HAP-1 (cell line): ENCODE measurements around the gene TPD52L1.

ENCODE experiments used
- DNase-seq, 2 experiments: peaks; one replicate each; pipeline ENCODE4 v3.0.0-alpha.2; 2016 to 2020; ENCODE audit warnings: low spot score in 2 of 2
- H3K27me3 ChIP-seq: fragments of 250-450 bp; sonication (Bioruptor Pico); 2 replicates; pipeline ENCODE4 v1.5.1; 2020; ENCODE audit warnings: low read depth, mild to moderate bottlenecking, moderate library complexity
- H3K36me3 ChIP-seq: fragments of 250-450 bp; sonication (Bioruptor Pico); replicated peaks from 2 replicates; pipeline ENCODE4 v1.5.1; 2020; ENCODE audit warnings: mild to moderate bottlenecking
- H3K4me1 ChIP-seq: fragments of 250-450 bp; sonication (Bioruptor Pico); 2 replicates; pipeline ENCODE4 v1.5.1; 2020; ENCODE audit warnings: mild to moderate bottlenecking
- H3K4me3 ChIP-seq: fragments of 250-450 bp; sonication (Bioruptor Pico); 2 replicates; pipeline ENCODE4 v1.5.1; 2020; ENCODE audit warnings: mild to moderate bottlenecking, moderate library complexity
- H3K9me3 ChIP-seq: fragments of 250-450 bp; sonication (Bioruptor Pico); 2 replicates; pipeline ENCODE4 v1.5.1; 2020; ENCODE audit warnings: mild to moderate bottlenecking, moderate library complexity
- in situ Hi-C: fragments of 300-500 bp; cut with MboI; formaldehyde crosslinking; loops from 3 replicates; pipeline ENCODE4 v1.14.3; 2020; ENCODE audit warnings: low sequenced_read_pairs, inconsistent platforms, mixed read lengths

The TPD52L1 gene

DNA sequence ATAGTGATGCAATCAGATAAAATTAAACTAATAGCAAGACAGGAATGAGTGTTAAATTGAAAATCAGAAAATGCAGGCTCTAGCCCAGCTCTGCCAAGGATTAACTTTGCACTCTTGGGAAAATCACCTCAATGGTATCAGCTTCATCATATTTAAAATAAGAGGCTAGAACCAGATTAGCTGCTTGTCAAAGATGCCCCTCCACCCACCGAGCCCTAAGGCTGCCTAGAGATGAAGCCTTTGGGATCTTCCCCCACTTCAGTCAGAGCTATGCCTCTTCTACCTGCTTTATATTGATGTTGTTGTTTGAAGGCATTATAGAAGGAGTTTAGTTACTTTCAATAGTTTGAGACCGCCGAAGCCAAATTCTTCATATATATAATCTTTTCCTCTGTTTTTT is 100.7 kb downstream of the TPD52L1 start:
- in situ Hi-C loops: no loop called here
- no peak for DNase-seq
- Histone ChIP-seq H3K4me1 (peaks cover 18% of the 10 kb centered on the region), H3K4me3 (no peak overlapping the region), H3K27me3 (no peaks in the 10 kb centered on the region), H3K36me3 (no peaks in the 10 kb centered on the region), H3K9me3 (no peaks in the 10 kb centered on the region)

DNA sequence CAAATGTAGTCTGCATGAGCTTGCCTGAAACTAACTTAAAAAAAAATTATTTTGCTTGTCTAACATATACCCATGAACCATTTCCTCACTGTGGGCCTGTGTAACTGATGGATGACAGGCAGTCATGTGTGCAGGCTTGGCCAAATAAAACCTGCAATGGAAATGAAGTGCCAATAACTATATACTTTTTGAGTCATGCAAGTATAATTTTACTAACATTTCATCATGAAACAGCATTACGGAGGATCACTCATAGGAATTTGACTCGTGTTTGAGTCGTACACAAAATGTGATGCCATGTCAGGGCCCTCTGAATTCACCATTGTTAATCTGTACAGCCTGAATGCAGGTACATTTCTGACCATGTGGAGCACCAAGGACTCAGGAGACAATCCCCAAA is 101.6 kb downstream of the TPD52L1 start:
- Histone ChIP-seq H3K4me1 (peaks cover 15% of the 10 kb centered on the region), H3K27me3 (no peaks in the 10 kb centered on the region), H3K9me3 (no peaks in the 10 kb centered on the region), H3K4me3 (no peak overlapping the region), H3K36me3 (no peaks in the 10 kb centered on the region)
- no peak for DNase-seq
- in situ Hi-C loops: no loop called here

DNA sequence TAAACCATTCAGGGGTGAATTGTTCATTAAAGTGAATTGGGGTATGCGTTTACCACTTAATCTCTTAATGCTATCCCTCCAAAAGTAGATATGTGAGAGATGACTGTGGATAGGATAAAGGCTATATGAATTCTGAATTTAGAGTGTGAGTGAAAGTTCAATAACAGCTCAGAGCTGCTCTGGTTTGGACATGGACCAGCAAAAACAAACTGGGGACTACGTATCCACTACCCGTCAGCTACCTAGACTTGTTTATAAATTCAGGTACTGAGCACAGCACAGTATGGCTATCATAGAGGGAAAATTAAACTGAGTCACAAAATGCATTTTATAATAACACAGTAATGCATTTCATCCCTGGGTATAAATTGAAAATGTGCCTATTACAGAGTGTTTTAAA is 103.8 kb downstream of the TPD52L1 start:
- Histone ChIP-seq H3K36me3 (no peaks in the 10 kb centered on the region; the same call in 1 of the 2 replicates), H3K4me1 (peaks cover 5% of the 10 kb centered on the region), H3K27me3 (no peaks in the 10 kb centered on the region), H3K9me3 (no peaks in the 10 kb centered on the region), H3K4me3 (no peak overlapping the region)
- DNase-seq: no peak
- in situ Hi-C loops: no loop called here

DNA sequence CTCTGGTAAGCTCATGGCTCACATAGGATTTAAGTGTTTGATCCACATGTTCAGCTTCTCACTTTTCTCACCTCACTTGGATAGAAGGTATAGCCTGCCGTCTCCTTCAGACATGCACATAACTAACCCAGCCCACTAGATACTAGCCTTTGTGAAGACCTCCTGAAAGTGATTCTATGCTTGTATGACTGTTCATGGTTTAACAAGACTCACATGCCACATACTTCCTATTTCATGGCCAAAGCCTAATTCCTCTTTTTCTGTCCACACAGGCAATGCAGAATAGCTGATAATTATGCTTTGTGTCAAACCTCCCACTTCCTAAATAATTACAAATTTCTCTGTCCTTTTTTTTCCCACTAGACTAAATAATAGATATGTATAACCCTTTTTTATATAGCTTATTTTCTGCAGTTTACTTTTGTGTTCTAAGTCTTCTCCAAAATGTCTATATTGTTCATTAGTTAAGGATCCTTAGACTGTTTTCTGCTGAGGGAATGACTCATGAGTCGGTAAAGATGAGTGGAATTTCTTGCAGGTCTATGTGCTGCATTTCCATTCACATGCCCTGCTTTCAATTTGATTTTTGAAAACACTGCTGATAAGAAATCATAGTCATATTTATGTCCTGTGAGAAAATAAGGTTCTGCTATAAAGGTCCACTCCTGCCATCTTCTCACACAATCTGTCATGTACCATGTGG is 105.2 kb downstream of the TPD52L1 start:
- Histone ChIP-seq H3K27me3 (no peaks in the 10 kb centered on the region), H3K4me1 (peaks cover 4% of the 10 kb centered on the region), H3K9me3 (no peaks in the 10 kb centered on the region), H3K36me3 (no peaks in the 10 kb centered on the region; the same call in 1 of the 2 replicates), H3K4me3 (no peak overlapping the region)
- in situ Hi-C loops: no loop called here
- no peak for DNase-seq

DNA sequence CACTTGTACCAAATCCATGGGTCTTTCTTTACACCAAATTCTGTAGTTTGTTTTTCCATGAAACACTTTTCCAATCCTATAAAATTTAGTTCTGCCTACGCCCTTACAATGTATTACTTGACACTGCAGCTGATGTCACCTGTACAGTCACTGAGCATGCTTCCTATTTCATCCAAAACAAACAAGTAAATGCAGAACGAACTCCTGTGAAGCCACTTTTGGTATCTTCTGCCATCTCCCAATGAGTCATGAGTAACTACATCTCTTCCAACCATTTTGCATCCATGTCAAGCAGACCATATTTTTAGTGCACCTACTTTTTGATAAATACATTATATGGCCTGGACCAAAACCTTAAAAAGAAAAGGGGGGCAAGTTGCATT is 105.8 kb downstream of the TPD52L1 start:
- H3K9me3 ChIP-seq: no peaks in the 10 kb centered on the region
- H3K4me3 ChIP-seq: no peak overlapping the region
- in situ Hi-C loops: no loop called here
- no peak for DNase-seq
- no peaks in the 10 kb centered on the region; the same call in 1 of the 2 replicates for H3K36me3 ChIP-seq
- H3K27me3 ChIP-seq: no peaks in the 10 kb centered on the region
- H3K4me1 ChIP-seq: no peaks in the 10 kb centered on the region

DNA sequence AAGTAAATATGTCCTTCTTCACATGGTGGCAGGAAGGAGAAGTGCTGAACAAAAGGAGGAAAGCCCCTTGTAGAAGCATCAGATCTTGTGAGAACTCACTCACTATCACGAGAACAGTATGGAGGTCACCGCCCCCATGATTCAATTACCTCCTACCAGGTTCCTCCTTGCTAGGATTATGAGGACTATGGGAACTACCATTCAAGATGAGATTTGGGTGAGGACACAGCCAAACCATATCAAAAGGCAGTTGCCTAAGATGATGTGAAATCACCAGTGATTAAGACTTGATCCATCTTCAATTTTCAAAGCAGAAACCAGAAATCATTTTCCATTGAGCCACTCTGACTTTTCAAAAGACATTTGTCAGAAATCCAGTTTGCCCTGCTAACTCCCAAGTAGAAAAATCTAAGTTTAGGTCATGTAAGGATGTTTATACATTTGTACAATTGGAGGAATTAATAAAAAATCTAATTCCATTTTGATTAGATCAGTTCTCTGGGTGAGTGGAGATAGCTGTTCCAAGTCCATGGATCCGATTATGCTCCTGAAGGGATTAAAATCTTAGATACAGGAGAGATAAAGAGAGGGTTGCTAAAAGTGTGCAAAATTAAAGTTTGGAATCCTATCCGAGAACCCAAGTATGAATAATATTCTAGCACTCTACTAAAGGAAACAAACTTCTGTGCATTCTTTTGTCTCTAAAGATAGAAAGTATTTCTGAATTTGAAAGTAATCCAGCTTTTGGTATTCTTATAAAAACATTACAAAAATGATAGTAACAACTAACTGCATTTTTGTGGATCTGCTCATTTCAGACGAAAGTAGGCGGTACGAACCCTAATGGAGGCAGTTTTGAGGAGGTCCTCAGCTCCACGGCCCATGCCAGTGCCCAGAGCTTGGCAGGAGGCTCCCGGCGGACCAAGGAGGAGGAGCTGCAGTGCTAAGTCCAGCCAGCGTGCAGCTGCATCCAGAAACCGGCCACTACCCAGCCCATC is 108.7 kb downstream of the TPD52L1 start:
- Histone ChIP-seq H3K27me3 (no peaks in the 10 kb centered on the region), H3K4me3 (no peak overlapping the region), H3K36me3 (no peaks in the 10 kb centered on the region; the same call in 1 of the 2 replicates), H3K9me3 (no peaks in the 10 kb centered on the region), H3K4me1 (no peaks in the 10 kb centered on the region)
- DNase-seq: peak in 1 of 2 experiments; percentile 32
- in situ Hi-C loops: no loop called here

DNA sequence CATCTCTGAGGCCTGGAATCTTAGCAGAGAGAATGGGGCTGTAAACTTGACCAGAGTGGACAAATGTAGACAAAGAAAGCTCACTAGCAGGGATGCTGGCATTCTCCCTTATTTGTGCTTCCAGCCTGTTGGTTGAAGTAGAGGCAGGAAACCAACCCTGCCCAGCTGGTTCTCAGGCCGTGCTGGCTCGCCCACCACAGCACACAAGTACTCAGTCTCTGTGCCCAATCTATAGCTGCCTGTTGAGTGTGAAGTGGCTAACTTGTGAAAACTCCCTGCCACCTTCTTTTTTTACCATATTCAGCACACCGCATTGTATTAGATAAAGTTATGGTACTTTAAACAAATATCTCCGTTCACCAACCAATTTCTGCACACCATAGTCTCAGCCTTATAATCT is 110.9 kb downstream of the TPD52L1 start:
- no peaks in the 10 kb centered on the region for H3K9me3 ChIP-seq
- no peaks in the 10 kb centered on the region for H3K27me3 ChIP-seq
- no peak for DNase-seq
- no peaks in the 10 kb centered on the region; the same call in 1 of the 2 replicates for H3K36me3 ChIP-seq
- no peak overlapping the region for H3K4me3 ChIP-seq
- H3K4me1 ChIP-seq: no peaks in the 10 kb centered on the region
- in situ Hi-C loops: no loop called here

DNA sequence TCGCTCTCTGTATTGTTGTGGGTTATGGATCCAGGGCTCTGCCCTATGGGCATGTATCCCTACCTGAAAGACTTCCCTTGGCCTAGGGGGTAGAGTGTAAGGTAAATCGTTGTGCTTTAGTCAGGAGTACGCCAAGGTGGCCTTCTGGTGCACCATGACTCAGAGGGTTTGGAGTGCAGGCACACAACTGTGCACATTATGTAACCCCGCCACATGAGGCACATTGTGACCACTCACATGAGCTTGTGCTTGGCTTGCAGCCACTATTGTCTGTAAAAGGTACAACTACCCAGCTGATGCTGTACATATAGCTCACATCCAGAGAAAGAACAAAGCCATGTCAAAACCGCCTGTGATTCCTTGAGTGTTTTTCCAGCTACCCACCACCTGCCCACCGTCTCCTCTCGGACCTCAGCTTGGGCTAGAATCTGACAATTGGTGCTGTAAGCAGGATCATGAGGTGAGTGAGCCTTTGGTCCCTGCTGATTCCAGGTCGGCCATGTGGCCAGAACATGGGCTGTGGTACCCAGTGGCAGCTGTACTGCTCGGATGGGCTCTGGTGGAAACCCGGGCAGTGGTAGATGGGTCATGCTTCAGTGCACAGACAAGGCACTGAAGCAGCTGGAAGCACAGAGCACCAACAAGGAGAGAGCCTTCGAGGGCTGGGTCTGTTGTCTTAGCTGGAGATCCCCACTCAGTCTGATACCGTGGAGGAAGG is 114.4 kb downstream of the TPD52L1 start:
- H3K36me3 ChIP-seq: no peaks in the 10 kb centered on the region; the same call in 1 of the 2 replicates
- no peak overlapping the region for H3K4me3 ChIP-seq
- in situ Hi-C loops: no loop called here
- DNase-seq: no peak
- H3K9me3 ChIP-seq: no peaks in the 10 kb centered on the region
- no peaks in the 10 kb centered on the region for H3K4me1 ChIP-seq
- H3K27me3 ChIP-seq: no peaks in the 10 kb centered on the region

DNA sequence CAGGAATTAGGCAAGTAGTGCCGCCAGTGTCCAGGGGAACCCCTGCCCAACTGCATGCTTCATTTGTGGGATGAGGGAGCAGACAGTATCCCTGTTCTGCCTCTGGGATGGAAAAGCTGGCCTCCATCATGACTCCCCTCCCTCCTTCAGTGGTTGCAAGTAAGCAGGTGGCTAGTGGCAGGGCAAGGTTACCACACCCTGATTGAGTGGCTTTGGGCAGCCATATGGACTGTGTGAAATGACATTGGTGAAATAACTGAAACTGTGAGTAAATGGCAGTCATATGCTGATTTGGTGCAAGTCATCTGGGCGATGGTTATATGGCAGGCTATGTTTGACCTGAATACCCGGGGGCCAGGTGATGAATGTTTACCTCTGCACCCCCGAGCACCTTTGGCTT is 115.2 kb downstream of the TPD52L1 start:
- in situ Hi-C loops: no loop called here
- H3K27me3 ChIP-seq: no peaks in the 10 kb centered on the region
- no peak overlapping the region for H3K4me3 ChIP-seq
- H3K36me3 ChIP-seq: no peaks in the 10 kb centered on the region; the same call in none of the 2 replicates
- H3K9me3 ChIP-seq: no peaks in the 10 kb centered on the region
- no peak for DNase-seq
- no peaks in the 10 kb centered on the region for H3K4me1 ChIP-seq

DNA sequence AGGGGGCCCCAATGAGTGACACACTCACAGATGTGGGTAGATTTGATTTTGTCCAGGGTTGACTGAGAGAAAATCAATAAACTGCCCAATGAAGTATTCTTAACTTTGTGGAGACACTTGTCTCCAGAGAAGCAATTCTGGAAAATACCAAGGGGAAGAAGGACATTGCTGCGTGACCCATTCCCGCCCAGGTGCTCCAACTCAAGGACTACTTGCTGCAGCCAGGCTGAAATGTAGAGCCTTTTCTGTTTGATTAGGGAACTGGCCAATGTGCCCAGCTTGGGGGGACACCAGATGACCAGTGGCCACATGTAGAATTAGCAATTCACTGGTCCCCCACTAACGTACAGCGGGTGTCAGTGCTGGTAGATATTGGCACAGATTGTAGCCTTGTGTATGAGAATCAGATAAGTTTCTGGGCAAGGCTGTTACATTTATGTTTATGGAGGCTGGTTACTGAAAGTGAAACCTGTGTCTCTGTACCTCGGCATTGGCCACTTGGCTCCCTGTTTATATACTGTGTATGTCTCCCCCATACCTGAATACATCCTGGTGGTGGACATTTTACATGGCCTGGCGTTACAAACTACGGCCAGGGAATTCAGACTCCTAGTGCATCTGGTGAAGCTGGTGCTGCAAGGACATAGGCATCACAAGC is 115.9 kb downstream of the TPD52L1 start:
- Histone ChIP-seq H3K4me1 (no peaks in the 10 kb centered on the region), H3K36me3 (no peaks in the 10 kb centered on the region; the same call in none of the 2 replicates), H3K27me3 (no peaks in the 10 kb centered on the region), H3K4me3 (no peak overlapping the region), H3K9me3 (no peaks in the 10 kb centered on the region)
- no peak for DNase-seq
- in situ Hi-C loops: no loop called here

DNA sequence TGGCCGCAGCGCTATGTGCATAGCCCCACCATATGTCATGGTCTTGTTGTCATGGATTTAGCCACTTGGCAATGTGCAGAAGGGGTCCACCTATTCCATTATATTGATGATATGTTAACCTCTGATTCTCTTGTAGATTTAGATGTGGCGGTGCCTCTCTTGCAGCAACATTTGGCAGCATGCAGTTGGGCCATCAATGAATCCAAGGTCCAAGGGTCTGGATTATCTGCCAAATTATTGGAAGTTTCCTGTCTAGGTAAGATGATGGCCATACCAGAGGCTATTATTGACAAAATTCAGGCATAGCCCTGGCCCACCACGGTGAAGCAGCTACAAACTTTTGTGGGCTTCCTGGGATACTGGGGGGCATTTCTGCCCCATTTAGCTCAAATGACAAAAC is 116.8 kb downstream of the TPD52L1 start:
- no peak for DNase-seq
- Histone ChIP-seq H3K9me3 (no peaks in the 10 kb centered on the region), H3K36me3 (no peaks in the 10 kb centered on the region; the same call in none of the 2 replicates), H3K4me1 (no peaks in the 10 kb centered on the region), H3K27me3 (no peaks in the 10 kb centered on the region), H3K4me3 (no peak overlapping the region)
- in situ Hi-C loops: no loop called here

DNA sequence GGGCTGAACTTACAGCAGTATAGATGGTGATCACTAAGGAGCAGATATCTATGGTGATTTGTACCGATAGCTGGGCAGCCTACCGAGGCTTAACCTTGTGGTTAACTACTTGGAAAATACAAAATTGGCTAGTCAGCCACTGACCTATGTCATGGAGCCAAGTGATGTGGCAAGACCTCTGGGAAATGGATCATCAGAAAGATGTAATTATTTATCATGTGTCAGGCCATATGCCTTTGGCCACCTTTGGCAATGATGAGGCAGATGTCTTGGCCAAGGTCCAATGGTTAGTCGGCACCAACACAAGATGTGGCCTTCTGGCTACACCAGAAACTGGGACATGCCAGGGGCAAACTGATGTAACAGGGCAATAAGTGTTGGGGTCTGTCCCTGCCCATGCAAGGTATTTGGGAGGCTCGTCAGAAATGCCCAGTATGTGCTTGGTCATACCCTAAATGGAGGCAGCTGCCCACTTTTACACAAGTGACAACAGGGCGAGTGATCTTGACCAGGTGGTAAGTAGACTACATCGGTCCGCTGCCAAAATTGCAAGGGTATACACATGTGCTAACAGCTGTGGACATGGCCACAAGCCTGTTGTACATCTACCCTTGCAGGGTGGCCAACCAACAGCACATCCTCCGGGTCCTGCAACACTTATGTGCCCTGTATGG is 118.0 kb downstream of the TPD52L1 start:
- H3K9me3 ChIP-seq: no peaks in the 10 kb centered on the region
- H3K4me3 ChIP-seq: no peak overlapping the region
- DNase-seq: no peak
- H3K4me1 ChIP-seq: no peaks in the 10 kb centered on the region
- no peaks in the 10 kb centered on the region for H3K27me3 ChIP-seq
- in situ Hi-C loops: no loop called here
- peaks cover 8% of the 10 kb centered on the region for H3K36me3 ChIP-seq

DNA sequence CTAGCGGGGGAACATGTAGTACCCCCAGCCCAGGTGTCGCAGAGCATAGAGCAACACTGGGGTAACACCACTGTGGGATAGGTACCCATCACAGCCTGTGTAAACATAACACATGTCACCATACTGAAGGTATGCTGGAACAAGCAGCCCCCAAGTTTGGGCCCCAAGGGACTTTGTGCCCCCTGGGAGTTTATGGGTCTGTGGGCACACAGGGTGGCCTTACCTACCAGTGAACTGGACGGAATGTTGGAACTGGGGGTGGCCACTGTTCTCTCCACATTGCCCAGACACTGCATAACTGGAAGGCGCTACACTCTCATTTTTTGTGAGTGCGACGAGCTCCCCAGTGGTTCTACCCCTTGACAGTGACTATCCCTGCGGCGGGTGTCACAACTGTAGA is 119.7 kb downstream of the TPD52L1 start:
- H3K27me3 ChIP-seq: no peaks in the 10 kb centered on the region
- H3K4me3 ChIP-seq: no peak overlapping the region
- in situ Hi-C loops: no loop called here
- no peaks in the 10 kb centered on the region for H3K9me3 ChIP-seq
- H3K36me3 ChIP-seq: peaks cover 17% of the 10 kb centered on the region
- no peaks in the 10 kb centered on the region for H3K4me1 ChIP-seq
- no peak for DNase-seq
